Measurements from ENCODE around the gene MBOAT2.

GRCh38 chr2:9002637-9003365 is 683 bp downstream of the MBOAT2 start:
- no peak for TF ChIP-seq CTCF (IDR thresholded peaks at IDR 0.05 in 4 of 5, conservative IDR thresholded peaks at IDR 0.05 in 1 of 5)
- TF ChIP-seq POLR2A (IDR thresholded peaks at IDR 0.05) = no peak
